Measurements from ENCODE around the gene SGSM2. TPM values are rescaled to one million over a fixed set of nuclear protein-coding genes. Genes with fewer than 3 reads are reported as not detected.

The SGSM2 gene
- total and polyA plus RNA-seq, 2 of the 13 experiments (the other 11 are each of a cell fraction or from before 2014, with no cell fraction given) = 30.4 to 51.3 TPM

DNA sequence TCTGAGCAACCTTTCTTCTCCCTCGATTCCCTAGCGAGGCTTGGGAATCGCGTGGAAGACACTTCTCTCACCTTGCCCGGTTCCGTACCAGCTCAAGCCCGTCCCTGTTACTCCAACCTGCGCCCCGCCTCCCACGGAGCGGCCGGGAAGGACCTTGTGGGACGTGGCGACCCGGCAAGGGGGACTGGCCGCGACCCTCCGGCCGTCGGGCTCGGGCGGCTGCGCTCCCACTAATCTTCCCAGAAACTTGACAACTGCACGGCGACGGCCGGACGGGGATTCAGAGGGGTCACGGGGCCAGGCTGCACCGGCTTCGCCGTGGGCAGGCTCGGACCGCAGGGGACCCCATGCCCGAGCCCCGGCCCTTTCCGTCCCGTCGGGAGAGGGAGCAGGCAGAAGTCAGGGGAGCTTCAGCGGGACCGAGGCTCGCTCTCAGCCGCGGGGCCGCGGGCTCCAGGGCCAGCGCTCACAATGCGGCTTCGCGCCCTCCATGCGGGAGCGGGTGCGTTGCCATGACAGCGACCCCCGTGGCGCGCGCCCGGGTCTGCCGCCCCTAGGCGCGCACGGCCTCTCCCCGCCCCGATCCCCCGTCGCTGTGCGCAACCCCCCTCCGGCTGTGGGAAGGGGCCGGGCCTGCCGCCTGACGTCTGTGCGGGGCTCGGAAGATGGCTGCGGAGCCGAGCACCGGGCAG is at the start of gene SGSM2 (continued):
- TF ChIP-seq, protein P1, sequence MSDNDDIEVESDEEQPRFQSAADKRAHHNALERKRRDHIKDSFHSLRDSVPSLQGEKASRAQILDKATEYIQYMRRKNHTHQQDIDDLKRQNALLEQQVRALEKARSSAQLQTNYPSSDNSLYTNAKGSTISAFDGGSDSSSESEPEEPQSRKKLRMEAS (IDR thresholded peaks at IDR 0.05) = no peak
- TF ChIP-seq, protein P2, sequence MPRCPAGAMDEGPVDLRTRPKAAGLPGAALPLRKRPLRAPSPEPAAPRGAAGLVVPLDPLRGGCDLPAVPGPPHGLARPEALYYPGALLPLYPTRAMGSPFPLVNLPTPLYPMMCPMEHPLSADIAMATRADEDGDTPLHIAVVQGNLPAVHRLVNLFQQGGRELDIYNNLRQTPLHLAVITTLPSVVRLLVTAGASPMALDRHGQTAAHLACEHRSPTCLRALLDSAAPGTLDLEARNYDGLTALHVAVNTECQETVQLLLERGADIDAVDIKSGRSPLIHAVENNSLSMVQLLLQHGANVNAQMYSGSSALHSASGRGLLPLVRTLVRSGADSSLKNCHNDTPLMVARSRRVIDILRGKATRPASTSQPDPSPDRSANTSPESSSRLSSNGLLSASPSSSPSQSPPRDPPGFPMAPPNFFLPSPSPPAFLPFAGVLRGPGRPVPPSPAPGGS (CRISPR knock-in tag; IDR thresholded peaks at IDR 0.05) = no peak
- TF ChIP-seq MTF2 (CRISPR knock-in tag; IDR thresholded peaks at IDR 0.05; ENCODE audit: borderline replicate concordance) (peak; percentile 82; the same call in 1 of the 2 replicates), ZNF350 (CRISPR knock-in tag; IDR thresholded peaks at IDR 0.05; ENCODE audit: borderline replicate concordance, low read depth) (no peak), ZNF317 (CRISPR knock-in tag; IDR thresholded peaks at IDR 0.05) (0 out of 2 replicates have a peak, but pooled peaks have one; percentile 6), DPF2 (CRISPR knock-in tag; IDR thresholded peaks at IDR 0.05; ENCODE audit: borderline replicate concordance, low read depth) (0 out of 2 replicates have a peak, but pooled peaks have one; percentile 6), ZNF547 (CRISPR knock-in tag; IDR thresholded peaks at IDR 0.05) (0 out of 2 replicates have a peak, but pooled peaks have one; percentile 19), ZNF3 (CRISPR knock-in tag; IDR thresholded peaks at IDR 0.05) (no peak), REL (CRISPR knock-in tag; conservative IDR thresholded peaks at IDR 0.05) (peak; percentile 76; the same call in 1 of the 2 replicates), ZNF124 (CRISPR knock-in tag; IDR thresholded peaks at IDR 0.05) (no peak), TAF15 (IDR thresholded peaks at IDR 0.05; ENCODE audit: low read depth, low read length, poor library complexity, severe bottlenecking) (no peak), ZNF383 (CRISPR knock-in tag; IDR thresholded peaks at IDR 0.05; ENCODE audit: borderline replicate concordance) (no peak), RBFOX2 (IDR thresholded peaks at IDR 0.05; ENCODE audit: low read depth, low read length) (0 out of 2 replicates have a peak, but pooled peaks have one; percentile 29), ZNF263 (CRISPR knock-in tag; IDR thresholded peaks at IDR 0.05) (no peak; the same call in 1 of the 2 replicates)
- TF ChIP-seq, protein P3, sequence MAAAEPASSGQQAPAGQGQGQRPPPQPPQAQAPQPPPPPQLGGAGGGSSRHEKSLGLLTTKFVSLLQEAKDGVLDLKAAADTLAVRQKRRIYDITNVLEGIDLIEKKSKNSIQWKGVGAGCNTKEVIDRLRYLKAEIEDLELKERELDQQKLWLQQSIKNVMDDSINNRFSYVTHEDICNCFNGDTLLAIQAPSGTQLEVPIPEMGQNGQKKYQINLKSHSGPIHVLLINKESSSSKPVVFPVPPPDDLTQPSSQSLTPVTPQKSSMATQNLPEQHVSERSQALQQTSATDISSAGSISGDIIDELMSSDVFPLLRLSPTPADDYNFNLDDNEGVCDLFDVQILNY (CRISPR knock-in tag; conservative IDR thresholded peaks at IDR 0.05) = 0 out of 2 replicates have a peak, but pooled peaks have one; percentile 28
- TF ChIP-seq, protein P4, sequence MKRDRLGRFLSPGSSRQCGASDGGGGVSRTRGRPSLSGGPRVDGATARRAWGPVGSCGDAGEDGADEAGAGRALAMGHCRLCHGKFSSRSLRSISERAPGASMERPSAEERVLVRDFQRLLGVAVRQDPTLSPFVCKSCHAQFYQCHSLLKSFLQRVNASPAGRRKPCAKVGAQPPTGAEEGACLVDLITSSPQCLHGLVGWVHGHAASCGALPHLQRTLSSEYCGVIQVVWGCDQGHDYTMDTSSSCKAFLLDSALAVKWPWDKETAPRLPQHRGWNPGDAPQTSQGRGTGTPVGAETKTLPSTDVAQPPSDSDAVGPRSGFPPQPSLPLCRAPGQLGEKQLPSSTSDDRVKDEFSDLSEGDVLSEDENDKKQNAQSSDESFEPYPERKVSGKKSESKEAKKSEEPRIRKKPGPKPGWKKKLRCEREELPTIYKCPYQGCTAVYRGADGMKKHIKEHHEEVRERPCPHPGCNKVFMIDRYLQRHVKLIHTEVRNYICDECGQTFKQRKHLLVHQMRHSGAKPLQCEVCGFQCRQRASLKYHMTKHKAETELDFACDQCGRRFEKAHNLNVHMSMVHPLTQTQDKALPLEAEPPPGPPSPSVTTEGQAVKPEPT (CRISPR knock-in tag; IDR thresholded peaks at IDR 0.05; ENCODE audit: low read depth) = 0 out of 2 replicates have a peak, but pooled peaks have one; percentile 44
- TF ChIP-seq, protein P5, sequence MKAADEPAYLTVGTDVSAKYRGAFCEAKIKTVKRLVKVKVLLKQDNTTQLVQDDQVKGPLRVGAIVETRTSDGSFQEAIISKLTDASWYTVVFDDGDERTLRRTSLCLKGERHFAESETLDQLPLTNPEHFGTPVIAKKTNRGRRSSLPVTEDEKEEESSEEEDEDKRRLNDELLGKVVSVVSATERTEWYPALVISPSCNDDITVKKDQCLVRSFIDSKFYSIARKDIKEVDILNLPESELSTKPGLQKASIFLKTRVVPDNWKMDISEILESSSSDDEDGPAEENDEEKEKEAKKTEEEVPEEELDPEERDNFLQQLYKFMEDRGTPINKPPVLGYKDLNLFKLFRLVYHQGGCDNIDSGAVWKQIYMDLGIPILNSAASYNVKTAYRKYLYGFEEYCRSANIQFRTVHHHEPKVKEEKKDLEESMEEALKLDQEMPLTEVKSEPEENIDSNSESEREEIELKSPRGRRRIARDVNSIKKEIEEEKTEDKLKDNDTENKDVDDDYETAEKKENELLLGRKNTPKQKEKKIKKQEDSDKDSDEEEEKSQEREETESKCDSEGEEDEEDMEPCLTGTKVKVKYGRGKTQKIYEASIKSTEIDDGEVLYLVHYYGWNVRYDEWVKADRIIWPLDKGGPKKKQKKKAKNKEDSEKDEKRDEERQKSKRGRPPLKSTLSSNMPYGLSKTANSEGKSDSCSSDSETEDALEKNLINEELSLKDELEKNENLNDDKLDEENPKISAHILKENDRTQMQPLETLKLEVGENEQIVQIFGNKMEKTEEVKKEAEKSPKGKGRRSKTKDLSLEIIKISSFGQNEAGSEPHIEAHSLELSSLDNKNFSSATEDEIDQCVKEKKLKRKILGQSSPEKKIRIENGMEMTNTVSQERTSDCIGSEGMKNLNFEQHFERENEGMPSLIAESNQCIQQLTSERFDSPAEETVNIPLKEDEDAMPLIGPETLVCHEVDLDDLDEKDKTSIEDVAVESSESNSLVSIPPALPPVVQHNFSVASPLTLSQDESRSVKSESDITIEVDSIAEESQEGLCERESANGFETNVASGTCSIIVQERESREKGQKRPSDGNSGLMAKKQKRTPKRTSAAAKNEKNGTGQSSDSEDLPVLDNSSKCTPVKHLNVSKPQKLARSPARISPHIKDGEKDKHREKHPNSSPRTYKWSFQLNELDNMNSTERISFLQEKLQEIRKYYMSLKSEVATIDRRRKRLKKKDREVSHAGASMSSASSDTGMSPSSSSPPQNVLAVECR (CRISPR knock-in tag; IDR thresholded peaks at IDR 0.05; ENCODE audit: borderline replicate concordance) = peak; percentile 16
- TF ChIP-seq, protein P6, sequence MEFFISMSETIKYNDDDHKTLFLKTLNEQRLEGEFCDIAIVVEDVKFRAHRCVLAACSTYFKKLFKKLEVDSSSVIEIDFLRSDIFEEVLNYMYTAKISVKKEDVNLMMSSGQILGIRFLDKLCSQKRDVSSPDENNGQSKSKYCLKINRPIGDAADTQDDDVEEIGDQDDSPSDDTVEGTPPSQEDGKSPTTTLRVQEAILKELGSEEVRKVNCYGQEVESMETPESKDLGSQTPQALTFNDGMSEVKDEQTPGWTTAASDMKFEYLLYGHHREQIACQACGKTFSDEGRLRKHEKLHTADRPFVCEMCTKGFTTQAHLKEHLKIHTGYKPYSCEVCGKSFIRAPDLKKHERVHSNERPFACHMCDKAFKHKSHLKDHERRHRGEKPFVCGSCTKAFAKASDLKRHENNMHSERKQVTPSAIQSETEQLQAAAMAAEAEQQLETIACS (CRISPR knock-in tag; IDR thresholded peaks at IDR 0.05) = peak; percentile 89

All from HepG2 (cell line).